Endothelial cell of umbilical vein (primary cell): ENCODE data around the gene NAV3. TPM values are rescaled to one million over a fixed set of nuclear protein-coding genes. Genes with fewer than 3 reads are reported as not detected.

Experiments used
- BruUV-seq: library from RNA; stranded (reverse); fragments of 400-500 nt; replicated peaks from 2 replicates; lab custom pipeline; 2021; lab: Mats Ljungman, UMichigan
- CTCF ChIA-PET: fragments of 300-600, 350-600 bp; sonication (Branson Sonifier 250); formaldehyde crosslinking; loops from one replicate; lab custom pipeline; 2021; ENCODE audit warnings: antibody characterized with exemption, inconsistent platforms; lab: Charles Lee
- POLR2A ChIA-PET: fragments of 300-600, 350-600 bp; sonication (Branson Sonifier 250); formaldehyde crosslinking; loops from one replicate; lab custom pipeline; 2021; ENCODE audit warnings: antibody characterized with exemption, inconsistent platforms; lab: Charles Lee
- DNase-seq: peaks from one replicate; pipeline ENCODE4 v3.0.0-alpha.2; 2011; ENCODE audit warnings: low read depth, low spot score
- FAIRE-seq: peaks from 2 replicates; lab custom pipeline; 2011; peaks lifted over from hg19 to GRCh38; lab: Jason Lieb, UNC
- H2AFZ ChIP-seq: 2 replicates; pipeline ENCODE4 v1.6.0; 2012; ENCODE audit warnings: low read depth, low read length, control low read depth, inconsistent platforms
- H3K27ac ChIP-seq: 2 replicates; pipeline ENCODE4 v1.5.1; 2011; ENCODE audit warnings: low read depth, mild to moderate bottlenecking, control low read depth, low read length, moderate library complexity; ENCODE audit not compliant: insufficient read depth
- H3K27me3 ChIP-seq, 2 experiments: 2 replicates each; pipeline versions ENCODE4 v1.6.0 to v1.6.1; 2011; ENCODE audit warnings: low read length in 2 of 2, mixed read lengths in 1 of 2; ENCODE audit not compliant: control insufficient read depth in 2 of 2, insufficient read depth in 2 of 2
- H3K36me3 ChIP-seq, 2 experiments: 2 replicates in 1 of 2; 3 replicates in 1 of 2; pipeline ENCODE4 v1.5.1; 2011; ENCODE audit warnings: low read length in 2 of 2, mild to moderate bottlenecking in 1 of 2, moderate library complexity in 1 of 2; ENCODE audit not compliant: control insufficient read depth in 2 of 2, insufficient read depth in 2 of 2; ENCODE audit errors: extremely low read depth in 1 of 2
- H3K4me1 ChIP-seq: 3 replicates; pipeline ENCODE4 v1.5.1; 2011; ENCODE audit warnings: mild to moderate bottlenecking, low read length; ENCODE audit not compliant: control insufficient read depth, insufficient read depth; ENCODE audit errors: extremely low read depth
- H3K4me2 ChIP-seq: 2 replicates; pipeline ENCODE4 v1.6.1; 2011; ENCODE audit warnings: low read length, control low read depth, mixed read lengths; ENCODE audit not compliant: insufficient read depth
- H3K4me3 ChIP-seq, 3 experiments: fragments of 200-600 bp in 1 of 3; sonication (generic), shearing (Covaris generic) in 1 of 3; replicated peaks in 1 of 3; 2 replicates each; pipeline ENCODE4 v1.5.1; 2011 to 2016; ENCODE audit warnings: control low read depth in 3 of 3, low read length in 3 of 3, mild to moderate bottlenecking in 2 of 3, inconsistent platforms in 1 of 3, low read depth in 1 of 3, moderate library complexity in 1 of 3; ENCODE audit not compliant: insufficient read depth in 1 of 3
- H3K79me2 ChIP-seq: 2 replicates; pipeline ENCODE4 v1.6.0; 2012; ENCODE audit warnings: low read length, inconsistent platforms; ENCODE audit not compliant: control insufficient read depth, insufficient read depth
- H3K9ac ChIP-seq: replicated peaks from 2 replicates; pipeline ENCODE3; 2011; ENCODE audit warnings: low read length, control low read depth; ENCODE audit not compliant: insufficient read depth; ENCODE audit errors: extremely low read depth
- H3K9me1 ChIP-seq: replicated peaks from 3 replicates; pipeline ENCODE4 v1.6.0; 2011; ENCODE audit warnings: mild to moderate bottlenecking, low read length; ENCODE audit not compliant: control insufficient read depth, insufficient read depth; ENCODE audit errors: extremely low read depth
- H3K9me3 ChIP-seq: replicated peaks from 2 replicates; pipeline ENCODE4 v1.5.1; 2012; ENCODE audit warnings: low read length, inconsistent platforms; ENCODE audit not compliant: control insufficient read depth, insufficient read depth
- H4K20me1 ChIP-seq: replicated peaks from 2 replicates; pipeline ENCODE3; 2011; ENCODE audit warnings: mild to moderate bottlenecking, low read length; ENCODE audit not compliant: control insufficient read depth, insufficient read depth; ENCODE audit errors: extremely low read depth
- EZH2 ChIP-seq: IDR thresholded peaks from 2 replicates; pipeline ENCODE4 v1.6.1; 2012; ENCODE audit warnings: borderline replicate concordance, low read depth, mild to moderate bottlenecking, moderate library complexity, low read length, inconsistent platforms; ENCODE audit not compliant: severe bottlenecking
- FOS ChIP-seq: IDR thresholded peaks from 2 replicates; pipeline ENCODE4 v1.6.1; 2011; ENCODE audit warnings: mild to moderate bottlenecking, low read length, moderate library complexity, borderline replicate concordance; ENCODE audit not compliant: insufficient read depth
- GATA2 ChIP-seq: IDR thresholded peaks from 2 replicates; pipeline ENCODE4 v1.7.0; 2011; ENCODE audit warnings: low read depth, mild to moderate bottlenecking, moderate library complexity, mixed read lengths, low read length; ENCODE audit not compliant: insufficient read length, insufficient read depth
- JUN ChIP-seq: IDR thresholded peaks from 2 replicates; pipeline ENCODE4 v1.6.1; 2011; ENCODE audit warnings: borderline replicate concordance, low read depth; ENCODE audit not compliant: insufficient read length, insufficient read depth
- MYC ChIP-seq: IDR thresholded peaks from one replicate; pipeline ENCODE4 v1.6.1; 2011; ENCODE audit warnings: mild to moderate bottlenecking, low read depth, low read length
- POLR2A ChIP-seq: IDR thresholded peaks from 2 replicates; pipeline ENCODE4 v1.6.1; 2012; ENCODE audit warnings: low read depth, mild to moderate bottlenecking, control low read depth, low read length
- POLR2AphosphoS5 ChIP-seq: IDR thresholded peaks from 2 replicates; pipeline ENCODE4 v1.6.1; 2012; ENCODE audit warnings: low read depth, mild to moderate bottlenecking, control low read depth, low read length, moderate library complexity; ENCODE audit not compliant: insufficient read depth
- dilution Hi-C: fragments of 300-500 bp; cut with MboI; formaldehyde crosslinking; loops from one replicate; pipeline ENCODE4 v1.15.0; 2019; ENCODE audit warnings: low sequenced_read_pairs; ENCODE audit not compliant: extremely low pct_ligation_motif_present
- intact Hi-C: fragments of 100-400 bp; cut with micrococcal nuclease; formaldehyde crosslinking; loops from one replicate; pipeline ENCODE4 v1.10.0; 2022
- polyA plus RNA-seq, 4 experiments: library from polyadenylated mRNA; depleted of rRNA in 3 of 4; stranded (reverse) in 3 of 4; unstranded in 1 of 4; fragments of >200 nt; gene quantifications; 2 replicates each; pipeline versions ENCODE4 v1.2.1 to v1.2.3, GENCODE V29; 2011 to 2012; ENCODE audit warnings: missing spikeins in 1 of 4
- total RNA-seq: library from RNA; stranded (reverse); gene quantifications from 2 replicates; pipeline ENCODE4 v1.2.3, GENCODE V29; 2021
- TF ChIP-seq, protein P1 (sequence below), 2 donors: IDR thresholded peaks; 1 replicate in 1 of 2; 2 replicates in 1 of 2; pipeline ENCODE4 v1.5.1; 2011; ENCODE audit warnings: low read length in 2 of 2, mild to moderate bottlenecking in 2 of 2, moderate library complexity in 2 of 2, control low read depth in 1 of 2, inconsistent platforms in 1 of 2, low read depth in 1 of 2; ENCODE audit not compliant: insufficient read depth in 1 of 2; ENCODE audit errors: extremely low read depth in 1 of 2
- TF ChIP-seq, protein P2 (sequence below): IDR thresholded peaks from 2 replicates; pipeline ENCODE4 v1.6.1; 2011; ENCODE audit not compliant: insufficient read depth, insufficient read length

Gene NAV3
- total and polyA plus RNA-seq, 2 donors (not counting 3 experiments of a cell fraction or from before 2014, with no cell fraction given) = 6.7 to 40.1 TPM

DNA sequence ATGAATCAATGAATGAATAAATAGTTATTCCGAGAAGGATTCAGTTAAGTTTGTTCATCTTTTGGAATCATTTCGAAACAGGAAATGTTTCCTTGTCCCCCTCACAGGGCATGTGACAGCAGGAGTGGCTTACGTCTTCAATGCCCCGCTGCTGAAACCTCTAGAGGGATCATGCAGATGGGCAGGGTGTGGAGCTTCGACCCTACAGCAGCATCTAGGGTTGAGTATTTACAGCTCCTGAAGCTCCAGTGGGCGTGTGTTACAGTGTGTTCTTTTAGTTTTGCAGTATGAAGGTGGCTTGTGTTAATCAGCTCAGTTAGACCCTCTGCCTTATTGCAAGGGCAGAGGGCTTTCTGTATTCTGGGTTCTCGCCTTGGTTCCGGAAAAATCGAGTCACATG is 2.6 kb downstream of the NAV3 start:
- ChIA-PET CTCF (no interaction called here), POLR2A (no interaction called here)
- Histone ChIP-seq H3K4me1 (peaks cover 29% of the 10 kb centered on the region), H4K20me1 (no peaks in the 10 kb centered on the region), H3K36me3 (no peaks in the 10 kb centered on the region), H3K9me1 (no peaks in the 10 kb centered on the region), H3K27ac (no peak overlapping the region), H3K4me3 (no peak overlapping the region), H3K27me3 (no peaks in the 10 kb centered on the region), H2AFZ (no peak overlapping the region), H3K79me2 (no peaks in the 10 kb centered on the region), H3K9ac (no peak overlapping the region), H3K9me3 (no peaks in the 10 kb centered on the region), H3K4me2 (no peak overlapping the region)
- BruUV-seq = no TSS peak
- intact Hi-C loops = loop anchor here (10.0 kb wide), 1 partner anchor 619 kb away; no protein-coding TSS in a partner anchor
- TF ChIP-seq, protein P1, sequence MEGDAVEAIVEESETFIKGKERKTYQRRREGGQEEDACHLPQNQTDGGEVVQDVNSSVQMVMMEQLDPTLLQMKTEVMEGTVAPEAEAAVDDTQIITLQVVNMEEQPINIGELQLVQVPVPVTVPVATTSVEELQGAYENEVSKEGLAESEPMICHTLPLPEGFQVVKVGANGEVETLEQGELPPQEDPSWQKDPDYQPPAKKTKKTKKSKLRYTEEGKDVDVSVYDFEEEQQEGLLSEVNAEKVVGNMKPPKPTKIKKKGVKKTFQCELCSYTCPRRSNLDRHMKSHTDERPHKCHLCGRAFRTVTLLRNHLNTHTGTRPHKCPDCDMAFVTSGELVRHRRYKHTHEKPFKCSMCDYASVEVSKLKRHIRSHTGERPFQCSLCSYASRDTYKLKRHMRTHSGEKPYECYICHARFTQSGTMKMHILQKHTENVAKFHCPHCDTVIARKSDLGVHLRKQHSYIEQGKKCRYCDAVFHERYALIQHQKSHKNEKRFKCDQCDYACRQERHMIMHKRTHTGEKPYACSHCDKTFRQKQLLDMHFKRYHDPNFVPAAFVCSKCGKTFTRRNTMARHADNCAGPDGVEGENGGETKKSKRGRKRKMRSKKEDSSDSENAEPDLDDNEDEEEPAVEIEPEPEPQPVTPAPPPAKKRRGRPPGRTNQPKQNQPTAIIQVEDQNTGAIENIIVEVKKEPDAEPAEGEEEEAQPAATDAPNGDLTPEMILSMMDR (IDR thresholded peaks at IDR 0.05; ENCODE audit: extremely low read depth in 1 of 2, insufficient read depth in 1 of 2, low read depth in 1 of 2, low read length in 2 of 2) = no peak
- no peak for TF ChIP-seq FOS
- TF ChIP-seq JUN = no peak
- no peak for TF ChIP-seq POLR2AphosphoS5
- TF ChIP-seq EZH2 = no peak
- no peak for TF ChIP-seq GATA2
- TF ChIP-seq, protein P2, sequence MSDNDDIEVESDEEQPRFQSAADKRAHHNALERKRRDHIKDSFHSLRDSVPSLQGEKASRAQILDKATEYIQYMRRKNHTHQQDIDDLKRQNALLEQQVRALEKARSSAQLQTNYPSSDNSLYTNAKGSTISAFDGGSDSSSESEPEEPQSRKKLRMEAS = no peak
- no peak for TF ChIP-seq MYC
- no peak for TF ChIP-seq POLR2A
- DNase-seq (no peak), FAIRE-seq (no peak)
- dilution Hi-C loops = no loop called here
